ENCODE data around the gene ATP11A. TPM values are rescaled to one million over a fixed set of nuclear protein-coding genes. Genes with fewer than 3 reads are reported as not detected.

ATP11A gene
- total RNA-seq, 2 experiments from 2014 or later, result 63.1 to 68.4 TPM

GRCh38 chr13:112756511-112756966, 66.7 kb downstream of the ATP11A start:
- no peaks in the 10 kb centered on the region for H3K36me3 Mint-ChIP-seq (ENCODE audit: low read depth)
- POLR2A ChIA-PET, result no interaction called here
- no peak for DNase-seq
- no peak overlapping the region for H3K4me3 Mint-ChIP-seq
- CTCF ChIA-PET, result no interaction called here
- H3K27me3 Mint-ChIP-seq, result no peaks in the 10 kb centered on the region
- H3K27ac Mint-ChIP-seq, result no peak overlapping the region
- H3K9me3 Mint-ChIP-seq, result no peaks in the 10 kb centered on the region
- peaks cover 24% of the 10 kb centered on the region for H3K4me1 Mint-ChIP-seq

GRCh38 chr13:112756967-112757758, 67.3 kb downstream of the ATP11A start:
- Mint-ChIP-seq H3K4me3 (no peak overlapping the region), H3K36me3 (ENCODE audit: low read depth) (no peaks in the 10 kb centered on the region), H3K27me3 (no peaks in the 10 kb centered on the region), H3K4me1 (peaks cover 24% of the 10 kb centered on the region), H3K9me3 (no peaks in the 10 kb centered on the region), H3K27ac (no peak overlapping the region)
- CTCF ChIA-PET, result no interaction called here
- POLR2A ChIA-PET, result no interaction called here
- no peak for DNase-seq

- Mint-ChIP-seq H3K4me3 (no peak overlapping the region), H3K36me3 (ENCODE audit: low read depth) (no peaks in the 10 kb centered on the region), H3K9me3 (no peaks in the 10 kb centered on the region), H3K27ac (no peak overlapping the region), H3K4me1 (peaks cover 21% of the 10 kb centered on the region), H3K27me3 (no peaks in the 10 kb centered on the region)
- DNase-seq, result no peak
- ChIA-PET CTCF (no interaction called here), POLR2A (no interaction called here)
Measured at GRCh38 chr13:112757759-112758086, 67.9 kb downstream of the ATP11A start.

- Mint-ChIP-seq H3K27ac (no peak overlapping the region), H3K4me1 (peaks cover 12% of the 10 kb centered on the region), H3K36me3 (ENCODE audit: low read depth) (no peaks in the 10 kb centered on the region), H3K9me3 (no peaks in the 10 kb centered on the region), H3K4me3 (no peak overlapping the region), H3K27me3 (no peaks in the 10 kb centered on the region)
- CTCF ChIA-PET, result no interaction called here
- POLR2A ChIA-PET, result no interaction called here
- DNase-seq, result no peak
Measured at GRCh38 chr13:112759053-112759452, 69.2 kb downstream of the ATP11A start.

- Mint-ChIP-seq H3K9me3 (no peaks in the 10 kb centered on the region), H3K27ac (no peak overlapping the region), H3K36me3 (ENCODE audit: low read depth) (no peaks in the 10 kb centered on the region), H3K4me3 (no peak overlapping the region), H3K4me1 (peaks cover 10% of the 10 kb centered on the region), H3K27me3 (no peaks in the 10 kb centered on the region)
- POLR2A ChIA-PET, result no interaction called here
- DNase-seq, result no peak
- CTCF ChIA-PET, result no interaction called here
Measured at GRCh38 chr13:112759827-112760226, 70.0 kb downstream of the ATP11A start.

GRCh38 chr13:112760435-112760834, 70.6 kb downstream of the ATP11A start:
- ChIA-PET CTCF (no interaction called here), POLR2A (no interaction called here)
- Mint-ChIP-seq H3K27ac (no peak overlapping the region), H3K4me3 (no peak overlapping the region), H3K36me3 (ENCODE audit: low read depth) (no peaks in the 10 kb centered on the region), H3K4me1 (peaks cover 10% of the 10 kb centered on the region), H3K27me3 (no peaks in the 10 kb centered on the region), H3K9me3 (no peaks in the 10 kb centered on the region)
- DNase-seq, result no peak

GRCh38 chr13:112760931-112761330, 71.1 kb downstream of the ATP11A start:
- peaks cover 11% of the 10 kb centered on the region for H3K4me1 Mint-ChIP-seq
- CTCF ChIA-PET, result no interaction called here
- H3K27me3 Mint-ChIP-seq, result no peaks in the 10 kb centered on the region
- peaks cover 2% of the 10 kb centered on the region for H3K9me3 Mint-ChIP-seq
- DNase-seq, result no peak
- H3K4me3 Mint-ChIP-seq, result no peak overlapping the region
- H3K36me3 Mint-ChIP-seq (ENCODE audit: low read depth), result peaks cover 4% of the 10 kb centered on the region
- no peak overlapping the region for H3K27ac Mint-ChIP-seq
- POLR2A ChIA-PET, result no interaction called here

- CTCF ChIA-PET, result no interaction called here
- H3K4me1 Mint-ChIP-seq, result peaks cover 16% of the 10 kb centered on the region
Measured at GRCh38 chr13:112761701-112762689, 72.2 kb downstream of the ATP11A start.

GRCh38 chr13:112762690-112763080, 72.8 kb downstream of the ATP11A start:
- H3K27ac Mint-ChIP-seq, result no peak overlapping the region
- H3K4me3 Mint-ChIP-seq, result no peak overlapping the region
- ChIA-PET POLR2A (no interaction called here), CTCF (no interaction called here)
- H3K27me3 Mint-ChIP-seq, result no peaks in the 10 kb centered on the region
- peaks cover 16% of the 10 kb centered on the region for H3K4me1 Mint-ChIP-seq
- no peak for DNase-seq
- H3K36me3 Mint-ChIP-seq (ENCODE audit: low read depth), result peaks cover 6% of the 10 kb centered on the region
- H3K9me3 Mint-ChIP-seq, result peaks cover 4% of the 10 kb centered on the region

More at GRCh38 chr13:112761701-112762689, 72.2 kb downstream of the ATP11A start:
- no peak overlapping the region for H3K4me3 Mint-ChIP-seq
- peaks cover 6% of the 10 kb centered on the region for H3K36me3 Mint-ChIP-seq (ENCODE audit: low read depth)
- H3K9me3 Mint-ChIP-seq, result peaks cover 4% of the 10 kb centered on the region
- POLR2A ChIA-PET, result no interaction called here
- no peak for DNase-seq
- H3K27me3 Mint-ChIP-seq, result no peaks in the 10 kb centered on the region
- no peak overlapping the region for H3K27ac Mint-ChIP-seq

- H3K36me3 Mint-ChIP-seq (ENCODE audit: low read depth), result peaks cover 6% of the 10 kb centered on the region
Measured at GRCh38 chr13:112764028-112764427, 74.2 kb downstream of the ATP11A start.

GRCh38 chr13:112764864-112765561, 75.2 kb downstream of the ATP11A start:
- Mint-ChIP-seq H3K4me1 (peaks cover 12% of the 10 kb centered on the region), H3K4me3 (no peak overlapping the region), H3K27ac (no peak overlapping the region), H3K27me3 (no peaks in the 10 kb centered on the region), H3K36me3 (ENCODE audit: low read depth) (peaks cover 6% of the 10 kb centered on the region), H3K9me3 (peaks cover 4% of the 10 kb centered on the region)
- CTCF ChIA-PET, result no interaction called here
- no peak for DNase-seq
- POLR2A ChIA-PET, result no interaction called here

More at GRCh38 chr13:112764028-112764427, 74.2 kb downstream of the ATP11A start:
- H3K4me3 Mint-ChIP-seq, result no peak overlapping the region
- no peak overlapping the region for H3K27ac Mint-ChIP-seq
- peaks cover 17% of the 10 kb centered on the region for H3K4me1 Mint-ChIP-seq
- no peaks in the 10 kb centered on the region for H3K27me3 Mint-ChIP-seq
- H3K9me3 Mint-ChIP-seq, result peaks cover 4% of the 10 kb centered on the region
- CTCF ChIA-PET, result no interaction called here
- no peak for DNase-seq
- POLR2A ChIA-PET, result no interaction called here

- ChIA-PET CTCF (no interaction called here), POLR2A (no interaction called here)
- no peaks in the 10 kb centered on the region for H3K27me3 Mint-ChIP-seq
- peaks cover 6% of the 10 kb centered on the region for H3K36me3 Mint-ChIP-seq (ENCODE audit: low read depth)
- H3K4me1 Mint-ChIP-seq, result peaks cover 12% of the 10 kb centered on the region
- H3K27ac Mint-ChIP-seq, result no peak overlapping the region
- peaks cover 4% of the 10 kb centered on the region for H3K9me3 Mint-ChIP-seq
- H3K4me3 Mint-ChIP-seq, result no peak overlapping the region
- DNase-seq, result no peak
Measured at GRCh38 chr13:112765731-112766130, 75.9 kb downstream of the ATP11A start.

GRCh38 chr13:112766336-112766735, 76.5 kb downstream of the ATP11A start:
- Mint-ChIP-seq H3K27me3 (no peaks in the 10 kb centered on the region), H3K4me1 (peaks cover 12% of the 10 kb centered on the region), H3K27ac (no peak overlapping the region), H3K4me3 (no peak overlapping the region), H3K36me3 (ENCODE audit: low read depth) (peaks cover 6% of the 10 kb centered on the region), H3K9me3 (peaks cover 4% of the 10 kb centered on the region)
- DNase-seq, result no peak
- ChIA-PET CTCF (no interaction called here), POLR2A (no interaction called here)

Data from activated CD4-positive, alpha-beta T cell treated with anti-CD3 and anti-CD28 coated beads, Interleukin-2, amount 10 ng/mL, durations not matched to agents 7 days and 5 days (primary cell).